HEK293 (cell line): ENCODE results near the gene ERICH4.

Experiments
- CTCF ChIA-PET: fragments of 350-600 bp; formaldehyde crosslinking; extraction: SDS; loops from one replicate; lab custom pipeline; 2021; ENCODE audit warnings: antibody characterized with exemption; lab: Yijun Ruan, JAX
- POLR2A ChIA-PET: fragments of 300-600 bp; formaldehyde crosslinking; extraction: SDS; loops from one replicate; lab custom pipeline; 2020; ENCODE audit warnings: antibody characterized with exemption, inconsistent platforms; lab: Yijun Ruan, JAX
- H3K27ac ChIP-seq: fragments of 200-500 bp; sonication (Bioruptor generic); 2 replicates; pipeline ENCODE4 v1.5.1; 2014; ENCODE audit warnings: low read depth, low read length, control low read depth, inconsistent platforms; ENCODE audit errors: extremely low read depth
- H3K36me3 ChIP-seq, 2 experiments: fragments of 200-500 bp in 1 of 2; sonication (Bioruptor generic) in 1 of 2; 1 replicate in 1 of 2; 2 replicates in 1 of 2; pipeline ENCODE4 v1.5.1; 2014 to 2017; ENCODE audit warnings: inconsistent platforms in 2 of 2, low read length in 2 of 2; ENCODE audit not compliant: control insufficient read depth in 2 of 2, insufficient read depth in 1 of 2
- H3K4me1 ChIP-seq: fragments of 200-500 bp; sonication (Bioruptor generic); 2 replicates; pipeline ENCODE4 v1.5.1; 2014; ENCODE audit warnings: mild to moderate bottlenecking, low read length, inconsistent platforms; ENCODE audit not compliant: control insufficient read depth, insufficient read depth
- H3K4me3 ChIP-seq: 2 replicates; pipeline ENCODE4 v1.5.1; 2011; ENCODE audit warnings: low read depth, mild to moderate bottlenecking, control low read depth, low read length, moderate library complexity
- H3K9me3 ChIP-seq: fragments of 200-500 bp; sonication (Bioruptor generic); 2 replicates; pipeline ENCODE4 v1.5.1; 2014; ENCODE audit warnings: low read depth, low read length, inconsistent platforms; ENCODE audit not compliant: control insufficient read depth, insufficient read depth
- GLI4 ChIP-seq: fragments of 450-650 bp; formaldehyde crosslinking; IDR thresholded peaks from 2 replicates; pipeline ENCODE4 v1.5.1; 2016; ENCODE audit warnings: missing biosample characterization, missing genetic modification characterization
- GLIS1 ChIP-seq: fragments of 450-650 bp; formaldehyde crosslinking; IDR thresholded peaks from 2 replicates; pipeline ENCODE4 v1.5.1; 2016; ENCODE audit warnings: missing biosample characterization, missing genetic modification characterization
- MEIS1 ChIP-seq: sonication (generic); formaldehyde crosslinking; IDR thresholded peaks from 2 replicates; pipeline ENCODE4 v1.8.1; 2022; ENCODE audit warnings: missing genetic modification reagents, mild to moderate bottlenecking, borderline replicate concordance
- RBAK ChIP-seq: fragments of 450-650 bp; formaldehyde crosslinking; IDR thresholded peaks from 2 replicates; pipeline ENCODE4 v1.5.1; 2016; ENCODE audit warnings: missing biosample characterization, missing genetic modification characterization
- YY1 ChIP-seq: fragments of 450-650 bp; formaldehyde crosslinking; IDR thresholded peaks from 2 replicates; pipeline ENCODE4 v1.5.1; 2018; ENCODE audit warnings: missing biosample characterization, missing genetic modification characterization
- ZBTB17 ChIP-seq: fragments of 450-650 bp; formaldehyde crosslinking; IDR thresholded peaks from 2 replicates; pipeline ENCODE4 v1.5.1; 2016; ENCODE audit warnings: missing biosample characterization, missing genetic modification characterization
- ZBTB48 ChIP-seq: fragments of 450-650 bp; formaldehyde crosslinking; IDR thresholded peaks from 2 replicates; pipeline ENCODE4 v1.5.1; 2016; ENCODE audit warnings: missing biosample characterization, missing genetic modification characterization
- ZFHX2 ChIP-seq: fragments of 450-650 bp; formaldehyde crosslinking; conservative IDR thresholded peaks from 2 replicates; pipeline ENCODE4 v1.5.1; 2016; ENCODE audit warnings: missing biosample characterization, missing genetic modification characterization
- ZFP3 ChIP-seq: fragments of 450-650 bp; formaldehyde crosslinking; IDR thresholded peaks from 2 replicates; pipeline ENCODE4 v1.5.1; 2016; ENCODE audit warnings: low read depth, missing biosample characterization, missing genetic modification characterization
- ZNF138 ChIP-seq: fragments of 450-650 bp; formaldehyde crosslinking; IDR thresholded peaks from 2 replicates; pipeline ENCODE4 v1.5.1; 2016; ENCODE audit warnings: missing biosample characterization, missing genetic modification characterization, borderline replicate concordance
- ZNF175 ChIP-seq: fragments of 450-650 bp; formaldehyde crosslinking; IDR thresholded peaks from 2 replicates; pipeline ENCODE4 v1.5.1; 2016; ENCODE audit warnings: missing biosample characterization, missing genetic modification characterization
- ZNF202 ChIP-seq: fragments of 450-650 bp; formaldehyde crosslinking; IDR thresholded peaks from 2 replicates; pipeline ENCODE4 v1.5.1; 2016; ENCODE audit warnings: missing biosample characterization, missing genetic modification characterization, borderline replicate concordance
- ZNF23 ChIP-seq: fragments of 450-650 bp; formaldehyde crosslinking; IDR thresholded peaks from 2 replicates; pipeline ENCODE4 v1.5.1; 2016; ENCODE audit warnings: missing biosample characterization, missing genetic modification characterization, borderline replicate concordance
- ZNF280C ChIP-seq: fragments of 450-650 bp; formaldehyde crosslinking; IDR thresholded peaks from 2 replicates; pipeline ENCODE4 v1.5.1; 2016; ENCODE audit warnings: missing biosample characterization, missing genetic modification characterization
- ZNF341 ChIP-seq: fragments of 450-650 bp; formaldehyde crosslinking; IDR thresholded peaks from 2 replicates; pipeline ENCODE4; 2016; ENCODE audit warnings: low read depth, missing biosample characterization, missing genetic modification characterization
- ZNF37A ChIP-seq: fragments of 450-650 bp; IDR thresholded peaks from 2 replicates; pipeline ENCODE4 v1.5.1; 2018; ENCODE audit warnings: missing biosample characterization, missing genetic modification characterization
- ZNF48 ChIP-seq: fragments of 450-650 bp; formaldehyde crosslinking; IDR thresholded peaks from 2 replicates; pipeline ENCODE4 v1.5.1; 2016; ENCODE audit warnings: missing biosample characterization, missing genetic modification characterization
- ZNF580 ChIP-seq: fragments of 450-650 bp; formaldehyde crosslinking; IDR thresholded peaks from 2 replicates; pipeline ENCODE4 v1.5.1; 2016; ENCODE audit warnings: missing biosample characterization, missing genetic modification characterization
- ZNF600 ChIP-seq: fragments of 450-650 bp; formaldehyde crosslinking; IDR thresholded peaks from 2 replicates; pipeline ENCODE4 v1.5.1; 2016; ENCODE audit warnings: missing biosample characterization, missing genetic modification characterization
- ZNF660 ChIP-seq: fragments of 450-650 bp; IDR thresholded peaks from 2 replicates; pipeline ENCODE4 v1.5.1; 2018; ENCODE audit warnings: missing biosample characterization, mild to moderate bottlenecking, missing genetic modification characterization
- ZXDB ChIP-seq: fragments of 450-650 bp; formaldehyde crosslinking; IDR thresholded peaks from 2 replicates; pipeline ENCODE4 v1.5.1; 2016; ENCODE audit warnings: missing biosample characterization, missing genetic modification characterization
- TF ChIP-seq, protein P1 (sequence below): fragments of 450-650 bp; formaldehyde crosslinking; IDR thresholded peaks from 2 replicates; pipeline ENCODE4 v1.5.1; 2016; ENCODE audit warnings: missing biosample characterization, missing genetic modification characterization
- TF ChIP-seq, protein P2 (sequence below): fragments of 450-650 bp; formaldehyde crosslinking; IDR thresholded peaks from 2 replicates; pipeline ENCODE4 v1.5.1; 2016; ENCODE audit warnings: missing biosample characterization, missing genetic modification characterization
- TF ChIP-seq, protein P3 (sequence below): fragments of 450-650 bp; formaldehyde crosslinking; conservative IDR thresholded peaks from 2 replicates; pipeline ENCODE4 v1.5.1; 2016; ENCODE audit warnings: low read depth, missing biosample characterization, missing genetic modification characterization

Gene ERICH4

DNA sequence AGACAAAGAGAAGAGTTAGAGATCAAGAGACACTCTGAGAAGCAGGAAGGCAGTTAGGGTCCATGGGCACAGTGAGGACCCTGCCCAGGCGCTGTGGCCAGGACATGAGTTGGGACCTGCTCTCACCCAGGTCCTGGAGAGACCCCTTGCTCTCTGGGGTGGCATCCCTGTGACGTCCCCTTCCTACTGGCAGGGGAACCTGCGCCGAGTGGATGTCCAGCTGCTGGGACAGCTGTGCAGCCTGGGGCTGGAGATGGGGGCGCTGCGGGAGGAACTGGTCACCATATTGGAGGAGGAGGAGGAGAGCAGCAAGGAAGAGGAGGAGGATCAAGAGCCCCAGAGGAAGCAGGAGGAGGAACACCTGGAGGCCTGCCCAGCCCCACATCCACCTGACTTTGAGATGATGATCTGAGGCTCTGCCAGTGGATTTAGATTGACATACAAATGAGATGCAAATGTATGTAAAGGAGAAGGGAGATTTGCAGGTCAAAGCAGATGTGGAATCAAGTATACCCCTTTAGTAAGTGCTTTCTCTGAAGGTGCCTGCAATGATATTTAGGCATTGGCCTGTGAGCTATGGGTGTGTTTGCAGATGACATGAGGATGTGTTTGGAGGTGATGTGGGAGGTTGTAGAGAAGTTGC, 978 bp downstream of the ERICH4 start:
- ChIA-PET POLR2A (interaction anchor here (1.5 kb wide), 1 partner anchor 80 kb away, joined by 6 read pairs; the partner anchor contains the start of gene B9D2), CTCF (interaction anchor here (1.6 to 10.4 kb wide), 2 partner anchors 119 to 121 kb away, joined by 13 to 433 read pairs; no protein-coding TSS in a partner anchor)
- Histone ChIP-seq H3K9me3 (no peaks in the 10 kb centered on the region), H3K4me1 (peaks cover 2% of the 10 kb centered on the region; the same call in 1 of the 2 replicates), H3K36me3 (no peaks in the 10 kb centered on the region), H3K4me3 (no peak overlapping the region), H3K27ac (no peak overlapping the region)
- TF ChIP-seq ZNF23 (tag by site-specific recombination) (no peak), GLIS1 (no peak), ZNF660 (tag by site-specific recombination) (no peak), MEIS1 (CRISPR knock-in tag) (no peak), ZFP3 (no peak), ZBTB48 (tag by site-specific recombination) (no peak), ZNF341 (tag by site-specific recombination) (no peak), ZNF175 (no peak), GLI4 (tag by site-specific recombination) (no peak)
- TF ChIP-seq, protein P1, sequence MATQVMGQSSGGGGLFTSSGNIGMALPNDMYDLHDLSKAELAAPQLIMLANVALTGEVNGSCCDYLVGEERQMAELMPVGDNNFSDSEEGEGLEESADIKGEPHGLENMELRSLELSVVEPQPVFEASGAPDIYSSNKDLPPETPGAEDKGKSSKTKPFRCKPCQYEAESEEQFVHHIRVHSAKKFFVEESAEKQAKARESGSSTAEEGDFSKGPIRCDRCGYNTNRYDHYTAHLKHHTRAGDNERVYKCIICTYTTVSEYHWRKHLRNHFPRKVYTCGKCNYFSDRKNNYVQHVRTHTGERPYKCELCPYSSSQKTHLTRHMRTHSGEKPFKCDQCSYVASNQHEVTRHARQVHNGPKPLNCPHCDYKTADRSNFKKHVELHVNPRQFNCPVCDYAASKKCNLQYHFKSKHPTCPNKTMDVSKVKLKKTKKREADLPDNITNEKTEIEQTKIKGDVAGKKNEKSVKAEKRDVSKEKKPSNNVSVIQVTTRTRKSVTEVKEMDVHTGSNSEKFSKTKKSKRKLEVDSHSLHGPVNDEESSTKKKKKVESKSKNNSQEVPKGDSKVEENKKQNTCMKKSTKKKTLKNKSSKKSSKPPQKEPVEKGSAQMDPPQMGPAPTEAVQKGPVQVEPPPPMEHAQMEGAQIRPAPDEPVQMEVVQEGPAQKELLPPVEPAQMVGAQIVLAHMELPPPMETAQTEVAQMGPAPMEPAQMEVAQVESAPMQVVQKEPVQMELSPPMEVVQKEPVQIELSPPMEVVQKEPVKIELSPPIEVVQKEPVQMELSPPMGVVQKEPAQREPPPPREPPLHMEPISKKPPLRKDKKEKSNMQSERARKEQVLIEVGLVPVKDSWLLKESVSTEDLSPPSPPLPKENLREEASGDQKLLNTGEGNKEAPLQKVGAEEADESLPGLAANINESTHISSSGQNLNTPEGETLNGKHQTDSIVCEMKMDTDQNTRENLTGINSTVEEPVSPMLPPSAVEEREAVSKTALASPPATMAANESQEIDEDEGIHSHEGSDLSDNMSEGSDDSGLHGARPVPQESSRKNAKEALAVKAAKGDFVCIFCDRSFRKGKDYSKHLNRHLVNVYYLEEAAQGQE (tag by site-specific recombination), result no peak

DNA sequence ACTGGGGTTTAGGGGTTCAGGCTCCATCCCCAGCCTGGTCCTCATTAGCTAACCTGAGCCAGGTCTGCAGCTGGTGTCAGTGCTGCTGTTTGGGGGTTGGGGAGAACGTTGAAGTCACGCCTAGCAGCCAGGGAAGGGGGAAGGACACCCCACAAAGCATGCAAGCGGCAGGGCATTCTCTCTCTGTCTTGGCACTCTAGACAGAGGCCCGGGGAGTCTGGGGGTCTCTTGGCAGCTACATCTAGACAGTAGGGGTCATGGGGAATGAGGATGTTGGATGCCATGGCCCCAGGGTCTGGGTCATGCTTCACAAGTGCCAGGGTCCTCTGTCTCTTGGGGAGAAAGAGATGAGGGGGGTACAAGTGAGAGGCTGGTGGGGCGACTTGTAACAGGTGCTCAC, 2.6 kb downstream of the ERICH4 start:
- no peaks in the 10 kb centered on the region for H3K9me3 ChIP-seq
- ChIA-PET POLR2A (interaction anchor here (0.6 kb wide), 1 partner anchor 123 kb away, joined by 3 read pairs; no protein-coding TSS in a partner anchor), CTCF (interaction anchor here (0.5 to 10.4 kb wide), 4 partner anchors 110 to 247 kb away, joined by 3 to 433 read pairs (median 4); no protein-coding TSS in a partner anchor)
- H3K4me1 ChIP-seq, result no peaks in the 10 kb centered on the region
- H3K4me3 ChIP-seq, result no peak overlapping the region
- no peak overlapping the region for H3K27ac ChIP-seq
- H3K36me3 ChIP-seq, result no peaks in the 10 kb centered on the region
- TF ChIP-seq ZNF600 (tag by site-specific recombination) (no peak), YY1 (tag by site-specific recombination) (no peak), ZNF138 (tag by site-specific recombination) (no peak), ZNF202 (tag by site-specific recombination) (no peak), ZXDB (tag by site-specific recombination) (no peak), ZNF37A (no peak), ZNF280C (no peak), ZNF580 (no peak), ZFHX2 (tag by site-specific recombination) (no peak), ZBTB17 (no peak), RBAK (tag by site-specific recombination) (no peak), ZNF48 (no peak)
- TF ChIP-seq, protein P2, sequence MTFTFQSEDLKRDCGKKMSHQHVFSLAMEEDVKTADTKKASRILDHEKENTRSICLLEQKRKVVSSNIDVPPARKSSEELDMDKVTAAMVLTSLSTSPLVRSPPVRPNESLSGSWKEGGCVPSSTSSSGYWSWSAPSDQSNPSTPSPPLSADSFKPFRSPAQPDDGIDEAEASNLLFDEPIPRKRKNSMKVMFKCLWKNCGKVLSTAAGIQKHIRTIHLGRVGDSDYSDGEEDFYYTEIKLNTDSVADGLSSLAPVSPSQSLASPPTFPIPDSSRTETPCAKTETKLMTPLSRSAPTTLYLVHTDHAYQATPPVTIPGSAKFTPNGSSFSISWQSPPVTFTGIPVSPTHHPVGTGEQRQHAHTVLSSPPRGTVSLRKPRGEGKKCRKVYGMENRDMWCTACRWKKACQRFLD (tag by site-specific recombination), result no peak
- TF ChIP-seq, protein P3, sequence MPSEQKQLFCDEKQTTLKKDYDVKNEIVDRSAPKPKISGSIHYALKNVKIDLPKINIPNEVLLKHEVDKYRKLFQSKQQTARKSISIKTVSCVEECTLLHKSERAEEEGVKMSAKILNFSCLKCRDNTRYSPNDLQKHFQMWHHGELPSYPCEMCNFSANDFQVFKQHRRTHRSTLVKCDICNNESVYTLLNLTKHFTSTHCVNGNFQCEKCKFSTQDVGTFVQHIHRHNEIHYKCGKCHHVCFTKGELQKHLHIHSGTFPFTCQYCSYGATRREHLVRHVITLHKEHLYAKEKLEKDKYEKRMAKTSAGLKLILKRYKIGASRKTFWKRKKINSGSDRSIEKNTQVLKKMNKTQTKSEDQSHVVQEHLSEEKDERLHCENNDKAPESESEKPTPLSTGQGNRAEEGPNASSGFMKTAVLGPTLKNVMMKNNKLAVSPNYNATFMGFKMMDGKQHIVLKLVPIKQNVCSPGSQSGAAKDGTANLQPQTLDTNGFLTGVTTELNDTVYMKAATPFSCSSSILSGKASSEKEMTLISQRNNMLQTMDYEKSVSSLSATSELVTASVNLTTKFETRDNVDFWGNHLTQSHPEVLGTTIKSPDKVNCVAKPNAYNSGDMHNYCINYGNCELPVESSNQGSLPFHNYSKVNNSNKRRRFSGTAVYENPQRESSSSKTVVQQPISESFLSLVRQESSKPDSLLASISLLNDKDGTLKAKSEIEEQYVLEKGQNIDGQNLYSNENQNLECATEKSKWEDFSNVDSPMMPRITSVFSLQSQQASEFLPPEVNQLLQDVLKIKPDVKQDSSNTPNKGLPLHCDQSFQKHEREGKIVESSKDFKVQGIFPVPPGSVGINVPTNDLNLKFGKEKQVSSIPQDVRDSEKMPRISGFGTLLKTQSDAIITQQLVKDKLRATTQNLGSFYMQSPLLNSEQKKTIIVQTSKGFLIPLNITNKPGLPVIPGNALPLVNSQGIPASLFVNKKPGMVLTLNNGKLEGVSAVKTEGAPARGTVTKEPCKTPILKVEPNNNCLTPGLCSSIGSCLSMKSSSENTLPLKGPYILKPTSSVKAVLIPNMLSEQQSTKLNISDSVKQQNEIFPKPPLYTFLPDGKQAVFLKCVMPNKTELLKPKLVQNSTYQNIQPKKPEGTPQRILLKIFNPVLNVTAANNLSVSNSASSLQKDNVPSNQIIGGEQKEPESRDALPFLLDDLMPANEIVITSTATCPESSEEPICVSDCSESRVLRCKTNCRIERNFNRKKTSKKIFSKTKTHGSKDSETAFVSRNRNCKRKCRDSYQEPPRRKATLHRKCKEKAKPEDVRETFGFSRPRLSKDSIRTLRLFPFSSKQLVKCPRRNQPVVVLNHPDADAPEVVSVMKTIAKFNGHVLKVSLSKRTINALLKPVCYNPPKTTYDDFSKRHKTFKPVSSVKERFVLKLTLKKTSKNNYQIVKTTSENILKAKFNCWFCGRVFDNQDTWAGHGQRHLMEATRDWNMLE, result no peak
